Endothelial cell of umbilical vein (primary cell): ENCODE results near the gene EPSTI1. TPM values are rescaled to one million over a fixed set of nuclear protein-coding genes. Genes with fewer than 3 reads are reported as not detected.

Experiments used
- BruUV-seq: library from RNA; stranded (reverse); fragments of 400-500 nt; replicated peaks from 2 replicates; lab custom pipeline; 2021; lab: Mats Ljungman, UMichigan
- CTCF ChIA-PET: fragments of 300-600, 350-600 bp; sonication (Branson Sonifier 250); formaldehyde crosslinking; loops from one replicate; lab custom pipeline; 2021; ENCODE audit warnings: antibody characterized with exemption, inconsistent platforms; lab: Charles Lee
- POLR2A ChIA-PET: fragments of 300-600, 350-600 bp; sonication (Branson Sonifier 250); formaldehyde crosslinking; loops from one replicate; lab custom pipeline; 2021; ENCODE audit warnings: antibody characterized with exemption, inconsistent platforms; lab: Charles Lee
- DNase-seq: peaks from one replicate; pipeline ENCODE4 v3.0.0-alpha.2; 2011; ENCODE audit warnings: low read depth, low spot score
- FAIRE-seq: peaks from 2 replicates; lab custom pipeline; 2011; peaks lifted over from hg19 to GRCh38; lab: Jason Lieb, UNC
- H2AFZ ChIP-seq: 2 replicates; pipeline ENCODE4 v1.6.0; 2012; ENCODE audit warnings: low read depth, low read length, control low read depth, inconsistent platforms
- H3K27ac ChIP-seq: 2 replicates; pipeline ENCODE4 v1.5.1; 2011; ENCODE audit warnings: low read depth, mild to moderate bottlenecking, control low read depth, low read length, moderate library complexity; ENCODE audit not compliant: insufficient read depth
- H3K27me3 ChIP-seq, 2 experiments: 2 replicates each; pipeline versions ENCODE4 v1.6.0 to v1.6.1; 2011; ENCODE audit warnings: low read length in 2 of 2, mixed read lengths in 1 of 2; ENCODE audit not compliant: control insufficient read depth in 2 of 2, insufficient read depth in 2 of 2
- H3K36me3 ChIP-seq, 2 experiments: 2 replicates in 1 of 2; 3 replicates in 1 of 2; pipeline ENCODE4 v1.5.1; 2011; ENCODE audit warnings: low read length in 2 of 2, mild to moderate bottlenecking in 1 of 2, moderate library complexity in 1 of 2; ENCODE audit not compliant: control insufficient read depth in 2 of 2, insufficient read depth in 2 of 2; ENCODE audit errors: extremely low read depth in 1 of 2
- H3K4me1 ChIP-seq: 3 replicates; pipeline ENCODE4 v1.5.1; 2011; ENCODE audit warnings: mild to moderate bottlenecking, low read length; ENCODE audit not compliant: control insufficient read depth, insufficient read depth; ENCODE audit errors: extremely low read depth
- H3K4me2 ChIP-seq: 2 replicates; pipeline ENCODE4 v1.6.1; 2011; ENCODE audit warnings: low read length, control low read depth, mixed read lengths; ENCODE audit not compliant: insufficient read depth
- H3K4me3 ChIP-seq, 3 experiments: fragments of 200-600 bp in 1 of 3; sonication (generic), shearing (Covaris generic) in 1 of 3; replicated peaks in 1 of 3; 2 replicates each; pipeline ENCODE4 v1.5.1; 2011 to 2016; ENCODE audit warnings: control low read depth in 3 of 3, low read length in 3 of 3, mild to moderate bottlenecking in 2 of 3, inconsistent platforms in 1 of 3, low read depth in 1 of 3, moderate library complexity in 1 of 3; ENCODE audit not compliant: insufficient read depth in 1 of 3
- H3K79me2 ChIP-seq: 2 replicates; pipeline ENCODE4 v1.6.0; 2012; ENCODE audit warnings: low read length, inconsistent platforms; ENCODE audit not compliant: control insufficient read depth, insufficient read depth
- H3K9ac ChIP-seq: replicated peaks from 2 replicates; pipeline ENCODE3; 2011; ENCODE audit warnings: low read length, control low read depth; ENCODE audit not compliant: insufficient read depth; ENCODE audit errors: extremely low read depth
- H3K9me1 ChIP-seq: replicated peaks from 3 replicates; pipeline ENCODE4 v1.6.0; 2011; ENCODE audit warnings: mild to moderate bottlenecking, low read length; ENCODE audit not compliant: control insufficient read depth, insufficient read depth; ENCODE audit errors: extremely low read depth
- H3K9me3 ChIP-seq: replicated peaks from 2 replicates; pipeline ENCODE4 v1.5.1; 2012; ENCODE audit warnings: low read length, inconsistent platforms; ENCODE audit not compliant: control insufficient read depth, insufficient read depth
- H4K20me1 ChIP-seq: replicated peaks from 2 replicates; pipeline ENCODE3; 2011; ENCODE audit warnings: mild to moderate bottlenecking, low read length; ENCODE audit not compliant: control insufficient read depth, insufficient read depth; ENCODE audit errors: extremely low read depth
- CTCF ChIP-seq, 2 donors: IDR thresholded peaks; 1 replicate in 1 of 2; 2 replicates in 1 of 2; pipeline ENCODE4 v1.5.1; 2011; ENCODE audit warnings: low read length in 2 of 2, mild to moderate bottlenecking in 2 of 2, moderate library complexity in 2 of 2, control low read depth in 1 of 2, inconsistent platforms in 1 of 2, low read depth in 1 of 2; ENCODE audit not compliant: insufficient read depth in 1 of 2; ENCODE audit errors: extremely low read depth in 1 of 2
- EZH2 ChIP-seq: IDR thresholded peaks from 2 replicates; pipeline ENCODE4 v1.6.1; 2012; ENCODE audit warnings: borderline replicate concordance, low read depth, mild to moderate bottlenecking, moderate library complexity, low read length, inconsistent platforms; ENCODE audit not compliant: severe bottlenecking
- FOS ChIP-seq: IDR thresholded peaks from 2 replicates; pipeline ENCODE4 v1.6.1; 2011; ENCODE audit warnings: mild to moderate bottlenecking, low read length, moderate library complexity, borderline replicate concordance; ENCODE audit not compliant: insufficient read depth
- GATA2 ChIP-seq: IDR thresholded peaks from 2 replicates; pipeline ENCODE4 v1.7.0; 2011; ENCODE audit warnings: low read depth, mild to moderate bottlenecking, moderate library complexity, mixed read lengths, low read length; ENCODE audit not compliant: insufficient read length, insufficient read depth
- JUN ChIP-seq: IDR thresholded peaks from 2 replicates; pipeline ENCODE4 v1.6.1; 2011; ENCODE audit warnings: borderline replicate concordance, low read depth; ENCODE audit not compliant: insufficient read length, insufficient read depth
- MAX ChIP-seq: IDR thresholded peaks from 2 replicates; pipeline ENCODE4 v1.6.1; 2011; ENCODE audit not compliant: insufficient read depth, insufficient read length
- MYC ChIP-seq: IDR thresholded peaks from one replicate; pipeline ENCODE4 v1.6.1; 2011; ENCODE audit warnings: mild to moderate bottlenecking, low read depth, low read length
- POLR2A ChIP-seq: IDR thresholded peaks from 2 replicates; pipeline ENCODE4 v1.6.1; 2012; ENCODE audit warnings: low read depth, mild to moderate bottlenecking, control low read depth, low read length
- POLR2AphosphoS5 ChIP-seq: IDR thresholded peaks from 2 replicates; pipeline ENCODE4 v1.6.1; 2012; ENCODE audit warnings: low read depth, mild to moderate bottlenecking, control low read depth, low read length, moderate library complexity; ENCODE audit not compliant: insufficient read depth
- dilution Hi-C: fragments of 300-500 bp; cut with MboI; formaldehyde crosslinking; loops from one replicate; pipeline ENCODE4 v1.15.0; 2019; ENCODE audit warnings: low sequenced_read_pairs; ENCODE audit not compliant: extremely low pct_ligation_motif_present
- intact Hi-C: fragments of 100-400 bp; cut with micrococcal nuclease; formaldehyde crosslinking; loops from one replicate; pipeline ENCODE4 v1.10.0; 2022
- polyA plus RNA-seq, 4 experiments: library from polyadenylated mRNA; depleted of rRNA in 3 of 4; stranded (reverse) in 3 of 4; unstranded in 1 of 4; fragments of >200 nt; gene quantifications; 2 replicates each; pipeline versions ENCODE4 v1.2.1 to v1.2.3, GENCODE V29; 2011 to 2012; ENCODE audit warnings: missing spikeins in 1 of 4
- total RNA-seq: library from RNA; stranded (reverse); gene quantifications from 2 replicates; pipeline ENCODE4 v1.2.3, GENCODE V29; 2021

The EPSTI1 gene
- total and polyA plus RNA-seq, 2 donors (not counting 3 experiments of a cell fraction or from before 2014, with no cell fraction given) = 0.77 to 3.1 TPM

GRCh38 chr13:43031881-43032280, 39.8 kb upstream of the EPSTI1 start:
- H3K4me2 ChIP-seq = no peak overlapping the region
- H3K9me1 ChIP-seq = no peaks in the 10 kb centered on the region
- ChIA-PET POLR2A (no interaction called here), CTCF (interaction anchor here (1.3 kb wide), 1 partner anchor 42 kb away, joined by 3 read pairs; no protein-coding TSS in a partner anchor)
- peaks cover 38% of the 10 kb centered on the region for H3K79me2 ChIP-seq
- no TSS peak for BruUV-seq
- intact Hi-C loops (no loop called here), dilution Hi-C loops (no loop called here)
- no peak overlapping the region for H3K9ac ChIP-seq
- H3K4me3 ChIP-seq = no peak overlapping the region
- no peak overlapping the region for H3K27ac ChIP-seq
- H4K20me1 ChIP-seq = no peaks in the 10 kb centered on the region
- H3K27me3 ChIP-seq = no peaks in the 10 kb centered on the region
- no peaks in the 10 kb centered on the region for H3K9me3 ChIP-seq
- peaks cover 0 to 3% of the 10 kb centered on the region in 2 experiments for H3K36me3 ChIP-seq
- TF ChIP-seq JUN (no peak), POLR2AphosphoS5 (no peak), CTCF (IDR thresholded peaks at IDR 0.05; ENCODE audit: extremely low read depth in 1 of 2, insufficient read depth in 1 of 2, low read depth in 1 of 2, low read length in 2 of 2) (no peak), EZH2 (no peak), POLR2A (no peak), MAX (no peak), MYC (no peak), FOS (no peak), GATA2 (no peak)
- DNase-seq (no peak), FAIRE-seq (no peak)
- no peak overlapping the region for H2AFZ ChIP-seq
- H3K4me1 ChIP-seq = no peaks in the 10 kb centered on the region
